Vagina (tissue), 2 donors: ENCODE measurements around the gene CDC14B.

Experiments used
- POLR2AphosphoS5 ChIP-seq, 2 donors: sonication (generic); formaldehyde crosslinking; IDR thresholded peaks; one replicate each; pipeline ENCODE4 v1.9.0; 2017; ENCODE audit warnings: antibody characterized with exemption in 2 of 2, mild to moderate bottlenecking in 2 of 2, low read depth in 1 of 2; ENCODE audit not compliant: insufficient read depth in 1 of 2
- TF ChIP-seq, protein P1 (sequence below), 3 experiments: fragments of 450-650 bp in 2 of 3; fragments of 200-600 bp in 1 of 3; sonication (generic) in 1 of 3; IDR thresholded peaks; one replicate each; pipeline ENCODE4 v1.5.1; 2017 to 2019; ENCODE audit warnings: antibody characterized with exemption in 3 of 3, mild to moderate bottlenecking in 2 of 3, moderate library complexity in 2 of 3

- TF ChIP-seq, protein P1, sequence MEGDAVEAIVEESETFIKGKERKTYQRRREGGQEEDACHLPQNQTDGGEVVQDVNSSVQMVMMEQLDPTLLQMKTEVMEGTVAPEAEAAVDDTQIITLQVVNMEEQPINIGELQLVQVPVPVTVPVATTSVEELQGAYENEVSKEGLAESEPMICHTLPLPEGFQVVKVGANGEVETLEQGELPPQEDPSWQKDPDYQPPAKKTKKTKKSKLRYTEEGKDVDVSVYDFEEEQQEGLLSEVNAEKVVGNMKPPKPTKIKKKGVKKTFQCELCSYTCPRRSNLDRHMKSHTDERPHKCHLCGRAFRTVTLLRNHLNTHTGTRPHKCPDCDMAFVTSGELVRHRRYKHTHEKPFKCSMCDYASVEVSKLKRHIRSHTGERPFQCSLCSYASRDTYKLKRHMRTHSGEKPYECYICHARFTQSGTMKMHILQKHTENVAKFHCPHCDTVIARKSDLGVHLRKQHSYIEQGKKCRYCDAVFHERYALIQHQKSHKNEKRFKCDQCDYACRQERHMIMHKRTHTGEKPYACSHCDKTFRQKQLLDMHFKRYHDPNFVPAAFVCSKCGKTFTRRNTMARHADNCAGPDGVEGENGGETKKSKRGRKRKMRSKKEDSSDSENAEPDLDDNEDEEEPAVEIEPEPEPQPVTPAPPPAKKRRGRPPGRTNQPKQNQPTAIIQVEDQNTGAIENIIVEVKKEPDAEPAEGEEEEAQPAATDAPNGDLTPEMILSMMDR (IDR thresholded peaks at IDR 0.05): no peak
- TF ChIP-seq POLR2AphosphoS5 (IDR thresholded peaks at IDR 0.05; ENCODE audit: insufficient read depth in 1 of 2, low read depth in 1 of 2): no peak
These were observed 97.3 kb downstream of the CDC14B start for GRCh38 chr9:96522366-96522765.
